Common myeloid progenitor, CD34-positive (primary cell): Measurements from ENCODE around the gene ATXN10.
"Not testable (repeated sequence)": the region's sequence is repeated elsewhere in the genome, so short reads cannot be mapped to it uniquely, and the experiment has no call there.

Source experiments
- CTCF ChIA-PET: fragments of 350-600 bp; sonication (Branson Sonifier 250); formaldehyde crosslinking; loops from one replicate; lab custom pipeline; 2021; ENCODE audit warnings: antibody characterized with exemption; lab: Charles Lee
- POLR2A ChIA-PET: fragments of 350-600 bp; sonication (Branson Sonifier 250); formaldehyde crosslinking; loops from one replicate; lab custom pipeline; 2021; ENCODE audit warnings: antibody characterized with exemption; lab: Charles Lee
- DNase-seq, 3 donors: peaks; one replicate each; pipeline versions ENCODE4 v3.0.0 to v3.0.0-alpha.2; 2013
- H3K27ac ChIP-seq, 2 experiments: 1 replicate in 1 of 2; 2 replicates in 1 of 2; pipeline ENCODE4 v1.7.0; 2013; ENCODE audit warnings: inconsistent platforms in 2 of 2, low read length in 2 of 2, mild to moderate bottlenecking in 2 of 2, low read depth in 1 of 2, moderate library complexity in 1 of 2; ENCODE audit not compliant: severe bottlenecking in 2 of 2, insufficient read depth in 1 of 2, poor library complexity in 1 of 2
- H3K27me3 ChIP-seq, 5 experiments: replicated peaks in 2 of 5; 1 replicate in 3 of 5; 2 replicates in 2 of 5; pipeline versions ENCODE4 v1.6.1 to v1.7.0; 2013; ENCODE audit warnings: low read length in 4 of 5, mild to moderate bottlenecking in 2 of 5, moderate library complexity in 2 of 5, inconsistent platforms in 1 of 5; ENCODE audit not compliant: insufficient read depth in 5 of 5, control insufficient read depth in 4 of 5
- H3K36me3 ChIP-seq, 4 experiments: 1 replicate in 2 of 4; 2 replicates in 2 of 4; pipeline versions ENCODE4 v1.6.1 to v1.7.0; 2013; ENCODE audit warnings: low read length in 3 of 4, control low read depth in 1 of 4, mild to moderate bottlenecking in 1 of 4; ENCODE audit not compliant: control insufficient read depth in 4 of 4, insufficient read depth in 4 of 4
- H3K4me1 ChIP-seq, 4 experiments: 1 replicate in 3 of 4; 2 replicates in 1 of 4; pipeline versions ENCODE4 v1.6.1 to v1.7.1; 2013; ENCODE audit warnings: low read length in 3 of 4, mild to moderate bottlenecking in 3 of 4, control low read depth in 1 of 4, inconsistent platforms in 1 of 4, moderate library complexity in 1 of 4; ENCODE audit not compliant: control insufficient read depth in 4 of 4, insufficient read depth in 4 of 4; ENCODE audit errors: control extremely low read depth in 1 of 4
- H3K4me3 ChIP-seq, 7 experiments: 1 replicate in 4 of 7; 2 replicates in 3 of 7; pipeline versions ENCODE4 v1.5.1 to v1.7.0; 2013; ENCODE audit warnings: mild to moderate bottlenecking in 7 of 7, low read length in 6 of 7, moderate library complexity in 6 of 7, inconsistent platforms in 2 of 7, low read depth in 2 of 7, control low read depth in 1 of 7; ENCODE audit not compliant: insufficient read depth in 4 of 7, control insufficient read depth in 1 of 7; ENCODE audit errors: extremely low read depth in 1 of 7
- H3K9me3 ChIP-seq, 5 experiments: 1 replicate in 4 of 5; 2 replicates in 1 of 5; pipeline versions ENCODE4 v1.6.1 to v1.7.1; 2013; ENCODE audit warnings: low read length in 4 of 5, mild to moderate bottlenecking in 2 of 5, inconsistent platforms in 1 of 5, low read depth in 1 of 5, moderate library complexity in 1 of 5; ENCODE audit not compliant: control insufficient read depth in 4 of 5, insufficient read depth in 2 of 5; ENCODE audit errors: control extremely low read depth in 1 of 5
- WGBS: methylation state at CpG from one replicate; pipeline ENCODE4 v1.1.5; 2013; ENCODE audit not compliant: insufficient coverage; 5-methylcytosine and 5-hydroxymethylcytosine counted together

The ATXN10 gene

GRCh38 chr22:45704648-45705047 lies 33.0 kb downstream of the ATXN10 start:
- DNase-seq: no peak
- H3K4me3 ChIP-seq: no peak overlapping the region
- WGBS: no CpG with 5 or more reads among the region's 2 CpGs
- no peaks in the 10 kb centered on the region for H3K27me3 ChIP-seq
- ChIA-PET CTCF (no interaction called here), POLR2A (interaction anchor here (0.5 kb wide), 1 partner anchor 45 kb away, joined by 3 read pairs; no protein-coding TSS in a partner anchor)
- peaks cover 0 to 24% (median 7%) of the 10 kb centered on the region in 5 experiments for H3K9me3 ChIP-seq
- H3K27ac ChIP-seq: no peak overlapping the region
- no peaks in the 10 kb centered on the region for H3K4me1 ChIP-seq
- peaks cover 30 to 62% (median 50%) of the 10 kb centered on the region in 4 experiments for H3K36me3 ChIP-seq

GRCh38 chr22:45707605-45708004 lies 36.0 kb downstream of the ATXN10 start:
- ChIA-PET CTCF (no interaction called here), POLR2A (interaction anchor here (0.7 kb wide), 1 partner anchor 148 kb away, joined by 3 read pairs; no protein-coding TSS in a partner anchor)
- Histone ChIP-seq H3K9me3 (peaks cover 0 to 16% (median 7%) of the 10 kb centered on the region in 5 experiments), H3K27me3 (no peaks in the 10 kb centered on the region), H3K36me3 (peaks cover 21 to 49% (median 35%) of the 10 kb centered on the region in 4 experiments), H3K4me1 (peaks cover 0 to 7% (median 3%) of the 10 kb centered on the region in 4 experiments), H3K4me3 (no peak overlapping the region), H3K27ac (no peak overlapping the region)
- no peak for DNase-seq
- no CpG with 5 or more reads among the region's 2 CpGs for WGBS

GRCh38 chr22:45708145-45708544 lies 36.5 kb downstream of the ATXN10 start:
- POLR2A ChIA-PET: no interaction called here
- DNase-seq: no peak
- Histone ChIP-seq H3K4me1 (peaks cover 0 to 9% (median 3%) of the 10 kb centered on the region in 4 experiments), H3K27me3 (no peaks in the 10 kb centered on the region), H3K27ac (no peak overlapping the region), H3K4me3 (no peak overlapping the region), H3K9me3 (peaks cover 0 to 11% (median 7%) of the 10 kb centered on the region in 5 experiments), H3K36me3 (peaks cover 15 to 47% (median 29%) of the 10 kb centered on the region in 4 experiments)
- CTCF ChIA-PET: no interaction called here
- WGBS: 100% methylated on average over 1 of the region's 2 CpGs

- no peak for DNase-seq
- ChIA-PET CTCF (interaction anchor here (1.0 kb wide), 1 partner anchor 22 kb away, joined by 7 read pairs; no protein-coding TSS in a partner anchor), POLR2A (no interaction called here)
- peaks cover 7 to 47% (median 19%) of the 10 kb centered on the region in 4 experiments for H3K36me3 ChIP-seq
- H3K4me3 ChIP-seq: no peak overlapping the region
- peaks cover 0 to 3% (median 0%) of the 10 kb centered on the region in 5 experiments for H3K9me3 ChIP-seq
- H3K4me1 ChIP-seq: peaks cover 0 to 9% (median 3%) of the 10 kb centered on the region in 4 experiments
- H3K27ac ChIP-seq: no peak overlapping the region
- 88% methylated on average over 5 of the region's 5 CpGs for WGBS
- H3K27me3 ChIP-seq: no peaks in the 10 kb centered on the region
These were observed 37.6 kb downstream of the ATXN10 start for GRCh38 chr22:45709060-45709739.

GRCh38 chr22:45709866-45710265 lies 38.2 kb downstream of the ATXN10 start:
- POLR2A ChIA-PET: no interaction called here

GRCh38 chr22:45710469-45710868 lies 38.8 kb downstream of the ATXN10 start:
- Histone ChIP-seq H3K27ac (no peak overlapping the region), H3K9me3 (no peaks in the 10 kb centered on the region), H3K27me3 (no peaks in the 10 kb centered on the region), H3K4me1 (peaks cover 0 to 9% (median 3%) of the 10 kb centered on the region in 4 experiments), H3K4me3 (no peak overlapping the region), H3K36me3 (peaks cover 5 to 49% (median 18%) of the 10 kb centered on the region in 4 experiments)
- ChIA-PET CTCF (interaction anchor here (1.2 kb wide), 1 partner anchor 63 kb away, joined by 4 read pairs; no protein-coding TSS in a partner anchor), POLR2A (no interaction called here)
- DNase-seq: no peak
- WGBS: 100% methylated on average over 1 of the region's 3 CpGs

More at GRCh38 chr22:45709866-45710265, 38.2 kb downstream of the ATXN10 start:
- DNase-seq: no peak
- Histone ChIP-seq H3K27ac (no peak overlapping the region), H3K9me3 (no peaks in the 10 kb centered on the region), H3K36me3 (peaks cover 5 to 47% (median 18%) of the 10 kb centered on the region in 4 experiments), H3K27me3 (no peaks in the 10 kb centered on the region), H3K4me3 (no peak overlapping the region), H3K4me1 (peaks cover 0 to 9% (median 3%) of the 10 kb centered on the region in 4 experiments)
- CTCF ChIA-PET: interaction anchor here (1.0 to 1.2 kb wide), 2 partner anchors 22 to 63 kb away, joined by 4 to 7 read pairs; no protein-coding TSS in a partner anchor
- 100% methylated on average over 2 of the region's 2 CpGs for WGBS

GRCh38 chr22:45714390-45714789 lies 42.8 kb downstream of the ATXN10 start:
- H3K4me3 ChIP-seq, DNase-seq, POLR2A ChIA-PET, H3K27me3 ChIP-seq, CTCF ChIA-PET, H3K27ac ChIP-seq, H3K9me3 ChIP-seq, H3K4me1 ChIP-seq: not testable (repeated sequence)
- peaks cover 5 to 38% (median 22%) of the 10 kb centered on the region in 4 experiments for H3K36me3 ChIP-seq
- no CpG with 5 or more reads among the region's 4 CpGs for WGBS
